22Rv1 (cell line): ENCODE data around the gene XPA.

Source experiments
- ZFX ChIP-seq: fragments of 450-650 bp; IDR thresholded peaks from 2 replicates; pipeline ENCODE4 v1.6.1; 2017; ENCODE audit warnings: antibody characterized with exemption, borderline replicate concordance
- TF ChIP-seq, protein P1 (sequence below): fragments of 450-650 bp; IDR thresholded peaks from 2 replicates; pipeline ENCODE4 v1.5.1; 2017; ENCODE audit warnings: mild to moderate bottlenecking

DNA sequence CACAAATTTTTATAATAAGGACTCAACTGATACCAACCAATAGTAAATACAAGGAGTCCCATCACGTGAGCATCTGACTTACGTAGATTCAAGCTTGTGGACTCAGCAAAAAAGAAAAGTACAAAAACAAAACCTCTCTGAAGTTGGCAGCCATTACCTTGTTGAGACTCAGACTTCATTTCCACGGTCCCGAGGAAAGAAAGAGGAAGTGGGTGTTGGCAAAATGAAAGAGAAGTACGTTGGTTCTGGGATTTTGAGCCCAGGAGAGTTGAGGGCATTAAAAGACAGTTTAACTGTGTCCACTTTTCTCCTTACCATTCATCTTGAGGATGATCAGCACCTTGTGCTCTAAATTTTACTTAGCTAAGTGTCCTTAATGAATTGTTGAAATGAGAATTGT, 36.8 kb downstream of the XPA start:
- TF ChIP-seq, protein P1, sequence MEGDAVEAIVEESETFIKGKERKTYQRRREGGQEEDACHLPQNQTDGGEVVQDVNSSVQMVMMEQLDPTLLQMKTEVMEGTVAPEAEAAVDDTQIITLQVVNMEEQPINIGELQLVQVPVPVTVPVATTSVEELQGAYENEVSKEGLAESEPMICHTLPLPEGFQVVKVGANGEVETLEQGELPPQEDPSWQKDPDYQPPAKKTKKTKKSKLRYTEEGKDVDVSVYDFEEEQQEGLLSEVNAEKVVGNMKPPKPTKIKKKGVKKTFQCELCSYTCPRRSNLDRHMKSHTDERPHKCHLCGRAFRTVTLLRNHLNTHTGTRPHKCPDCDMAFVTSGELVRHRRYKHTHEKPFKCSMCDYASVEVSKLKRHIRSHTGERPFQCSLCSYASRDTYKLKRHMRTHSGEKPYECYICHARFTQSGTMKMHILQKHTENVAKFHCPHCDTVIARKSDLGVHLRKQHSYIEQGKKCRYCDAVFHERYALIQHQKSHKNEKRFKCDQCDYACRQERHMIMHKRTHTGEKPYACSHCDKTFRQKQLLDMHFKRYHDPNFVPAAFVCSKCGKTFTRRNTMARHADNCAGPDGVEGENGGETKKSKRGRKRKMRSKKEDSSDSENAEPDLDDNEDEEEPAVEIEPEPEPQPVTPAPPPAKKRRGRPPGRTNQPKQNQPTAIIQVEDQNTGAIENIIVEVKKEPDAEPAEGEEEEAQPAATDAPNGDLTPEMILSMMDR, result no peak
- TF ChIP-seq ZFX, result no peak
